ENCODE data around the gene TP53BP1.

DNA sequence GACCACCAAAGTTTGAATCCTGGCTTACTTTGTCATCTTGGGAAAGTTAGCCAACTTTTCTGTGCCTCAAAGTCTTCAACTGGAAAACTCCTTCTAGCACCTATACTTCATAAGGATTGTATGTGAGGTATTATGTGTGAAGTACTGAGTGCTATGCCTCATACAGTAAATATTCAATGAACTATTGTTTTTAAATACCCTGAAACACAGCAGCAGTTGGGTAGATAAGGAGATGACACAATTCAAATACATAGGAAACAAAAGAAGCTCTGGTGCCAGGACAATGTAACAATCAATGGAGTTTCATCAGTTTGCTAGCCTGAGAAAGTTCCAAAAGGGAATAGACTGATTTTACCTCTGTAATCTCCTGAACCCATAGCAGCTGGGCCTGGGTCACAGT is 78.8 kb downstream of the TP53BP1 start:
- TF ChIP-seq POLR2A (IDR thresholded peaks at IDR 0.05; ENCODE audit: low read length) = no peak
- TF ChIP-seq GATA1 (IDR thresholded peaks at IDR 0.05; ENCODE audit: low read depth, low read length) = no peak

Data from erythroblast (primary cell).